K562 (cell line): ENCODE results near the gene NDUFAF2. TPM values are rescaled to one million over a fixed set of nuclear protein-coding genes. Genes with fewer than 3 reads are reported as not detected.

Experiments
- ATAC-seq: fragments of 200-7000 bp; cut with Tn5 transposase; 3 replicates; pipeline ENCODE4 v1.9.1; 2020; ENCODE audit warnings: moderate library complexity
- BruUV-seq: library from RNA; stranded (reverse); fragments of 400-500 nt; replicated peaks from 2 replicates; lab custom pipeline; 2021; lab: Mats Ljungman, UMichigan
- CTCF ChIA-PET: fragments of 300-600 bp; formaldehyde crosslinking; extraction: SDS; loops from one replicate; lab custom pipeline; 2021; ENCODE audit warnings: low intra/inter-chr PET ratio; lab: Yijun Ruan, JAX
- POLR2A ChIA-PET: fragments of 300-600, 350-650 bp; sonication (Branson Sonifier 250); formaldehyde crosslinking; extraction: SDS; loops from one replicate; lab custom pipeline; 2021; ENCODE audit warnings: antibody characterized with exemption, inconsistent platforms; lab: Yijun Ruan, JAX
- DNase-seq, 4 experiments: peaks; one replicate each; pipeline versions ENCODE4 v3.0.0 to v3.0.0-alpha.2; 2011 to 2018; ENCODE audit warnings: low spot score in 3 of 4, mixed read lengths in 3 of 4; ENCODE audit errors: extremely low read depth in 1 of 4
- FAIRE-seq: peaks from 2 replicates; lab custom pipeline; 2011; peaks lifted over from hg19 to GRCh38; lab: Jason Lieb, UNC
- H2AFZ ChIP-seq: 2 replicates; pipeline ENCODE4 v1.6.0; 2011; ENCODE audit warnings: low read depth, low read length, control low read depth, inconsistent platforms
- H3K27ac ChIP-seq: fragments of 200-600 bp; 3 replicates; pipeline ENCODE4 v1.8.0; 2011; ENCODE audit warnings: low read depth, mild to moderate bottlenecking, control low read depth, inconsistent platforms, low read length, moderate library complexity, mixed read lengths; ENCODE audit errors: extremely low read depth
- H3K27me3 ChIP-seq, 2 experiments: fragments of 300-600 bp in 1 of 2; 2 replicates in 1 of 2; 3 replicates in 1 of 2; pipeline versions ENCODE4 v1.6.0 to v1.8.0; 2011; ENCODE audit warnings: inconsistent platforms in 2 of 2, low read length in 2 of 2, mild to moderate bottlenecking in 1 of 2, mixed read lengths in 1 of 2, moderate library complexity in 1 of 2; ENCODE audit not compliant: control insufficient read depth in 2 of 2, insufficient read depth in 2 of 2
- H3K36me3 ChIP-seq: fragments of 300-600 bp; 3 replicates; pipeline ENCODE4 v1.8.0; 2011; ENCODE audit warnings: mild to moderate bottlenecking, low read length, inconsistent platforms; ENCODE audit not compliant: control insufficient read depth, insufficient read depth
- H3K4me1 ChIP-seq, 2 experiments: fragments of 200-600 bp in 1 of 2; replicated peaks in 1 of 2; 2 replicates in 1 of 2; 3 replicates in 1 of 2; pipeline versions ENCODE4 v1.5.1 to v1.8.0; 2011; ENCODE audit warnings: inconsistent platforms in 2 of 2, low read length in 2 of 2, mild to moderate bottlenecking in 1 of 2, mixed read lengths in 1 of 2, moderate library complexity in 1 of 2; ENCODE audit not compliant: control insufficient read depth in 2 of 2, insufficient read depth in 2 of 2
- H3K4me2 ChIP-seq: 2 replicates; pipeline ENCODE4 v1.6.1; 2011; ENCODE audit warnings: low read length, control low read depth, inconsistent platforms, mixed read lengths; ENCODE audit not compliant: insufficient read depth
- H3K4me3 ChIP-seq: fragments of 200-600 bp; sonication (generic), shearing (Covaris generic); 2 replicates; pipeline ENCODE4 v1.5.1; 2016; ENCODE audit warnings: control low read depth, inconsistent platforms
- H3K79me2 ChIP-seq: fragments of 200-600 bp; 3 replicates; pipeline ENCODE4 v1.8.0; 2011; ENCODE audit warnings: low read length, inconsistent platforms; ENCODE audit not compliant: control insufficient read depth, insufficient read depth
- H3K9ac ChIP-seq, 2 experiments: 2 replicates each; pipeline versions ENCODE4 v1.6.0 to v1.6.1; 2011; ENCODE audit warnings: low read depth in 2 of 2, low read length in 2 of 2, control low read depth in 1 of 2, inconsistent platforms in 1 of 2, mild to moderate bottlenecking in 1 of 2, mixed read lengths in 1 of 2; ENCODE audit not compliant: insufficient read depth in 1 of 2
- H3K9me1 ChIP-seq: one replicate; pipeline ENCODE4 v1.6.0; 2011; ENCODE audit warnings: inconsistent platforms, mild to moderate bottlenecking, low read length, moderate library complexity; ENCODE audit not compliant: control insufficient read depth, insufficient read depth
- H3K9me3 ChIP-seq: replicated peaks from 2 replicates; pipeline ENCODE4 v1.5.1; 2011; ENCODE audit warnings: low read depth, low read length, inconsistent platforms; ENCODE audit not compliant: control insufficient read depth, insufficient read depth
- H4K20me1 ChIP-seq: replicated peaks from 2 replicates; pipeline ENCODE4 v1.6.1; 2011; ENCODE audit warnings: low read length, inconsistent platforms, mixed read lengths; ENCODE audit not compliant: control insufficient read depth, insufficient read depth
- DNMT1 ChIP-seq: fragments of 450-650 bp; IDR thresholded peaks from 2 replicates; pipeline ENCODE4 v1.6.1; 2016; ENCODE audit warnings: antibody characterized with exemption, mild to moderate bottlenecking
- HIVEP1 ChIP-seq: fragments of 250-450 bp; sonication (Bioruptor Pico); IDR thresholded peaks from 2 replicates; pipeline ENCODE4 v1.4.0; 2020; ENCODE audit warnings: mild to moderate bottlenecking
- MCM3 ChIP-seq: fragments of 450-650 bp; IDR thresholded peaks from 2 replicates; pipeline ENCODE4 v1.6.1; 2016
- PURB ChIP-seq: sonication (generic); formaldehyde crosslinking; IDR thresholded peaks from 2 replicates; pipeline ENCODE4 v1.9.0; 2021; ENCODE audit warnings: low read depth, mild to moderate bottlenecking, missing genetic modification reagents
- ZNF324 ChIP-seq: fragments of 250-450 bp; sonication (Bioruptor Pico); IDR thresholded peaks from 2 replicates; pipeline ENCODE4 v1.4.0; 2020; ENCODE audit warnings: mild to moderate bottlenecking
- WGBS: fragments of 100-300 bp; shearing (Covaris generic); methylation state at CpG from one replicate; pipeline ENCODE4 v1.1.6; 2016; ENCODE audit warnings: low coverage, mixed read lengths; ENCODE audit not compliant: insufficient coverage; ENCODE audit errors: missing lambda C conversion rate; 5-methylcytosine and 5-hydroxymethylcytosine counted together
- in situ Hi-C: fragments of 300-500 bp; cut with MboI; formaldehyde crosslinking; loops from 4 replicates; pipeline ENCODE4 v1.15.0; 2018; ENCODE audit warnings: inconsistent platforms, mixed read lengths
- intact Hi-C: fragments of 100-400 bp; cut with micrococcal nuclease; formaldehyde crosslinking; loops from 2 replicates; pipeline ENCODE4 v1.14.2; 2022
- polyA plus RNA-seq, 8 experiments: library from polyadenylated mRNA; depleted of rRNA in 4 of 8; stranded (reverse) in 5 of 8; unstranded in 3 of 8; fragments of >200 nt; fragmentation: Nextera tagmentation in 2 of 8; fragmentation: Illumina TruSeq in 1 of 8; extraction: Ambion mirVana in 2 of 8; extraction: Trizol in 1 of 8; gene quantifications; 2 replicates each; pipeline versions ENCODE4 v1.2.1 to v1.2.3, GENCODE V29; 2011 to 2014; ENCODE audit warnings: inconsistent platforms in 1 of 8, missing spikeins in 1 of 8
- total RNA-seq, 7 experiments: library from RNA; depleted of rRNA in 6 of 7; stranded (reverse); fragments of >200 nt in 6 of 7; fragmentation: Illumina TruSeq in 2 of 7; extraction: Trizol in 2 of 7; gene quantifications; 2 replicates each; pipeline versions ENCODE4 v1.2.1 to v1.2.3, GENCODE V29; 2011 to 2021; ENCODE audit warnings: low replicate concordance in 1 of 7
- TF ChIP-seq, protein P1 (sequence below): fragments of 250-450 bp; sonication (Bioruptor Pico); IDR thresholded peaks from 2 replicates; pipeline ENCODE4 v1.9.0; 2021; ENCODE audit warnings: mild to moderate bottlenecking, inconsistent platforms

Gene NDUFAF2
- total and polyA plus RNA-seq, 9 of the 15 experiments (the other 6 are each of a cell fraction or from before 2014, with no cell fraction given): 56.0 to 155 (median 95.9) TPM

DNA sequence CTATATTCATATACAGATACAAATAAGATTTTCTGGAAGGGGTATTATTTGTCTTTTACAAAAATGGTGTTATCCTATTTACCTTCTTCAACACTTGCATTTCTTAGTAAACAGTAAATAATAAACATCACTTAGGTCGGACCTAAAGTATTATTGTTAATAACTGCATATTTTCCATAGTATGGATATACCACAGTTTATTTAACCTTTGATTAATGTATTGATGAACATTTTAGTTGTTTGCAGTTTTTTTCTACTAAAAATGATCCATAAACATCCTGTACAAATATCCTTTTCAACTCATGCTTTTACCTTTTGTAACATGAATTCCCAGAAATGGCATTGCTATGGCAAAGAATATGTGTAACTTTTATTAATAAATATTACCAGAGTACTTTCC lies 83.4 kb downstream of the NDUFAF2 start:
- Histone ChIP-seq H4K20me1 (no peaks in the 10 kb centered on the region), H3K27me3 (no peaks in the 10 kb centered on the region), H3K9me3 (no peaks in the 10 kb centered on the region), H3K27ac (no peak overlapping the region), H3K9me1 (no peaks in the 10 kb centered on the region), H3K9ac (no peak overlapping the region), H3K79me2 (peaks cover 2% of the 10 kb centered on the region; the same call in 1 of the 3 replicates), H3K36me3 (no peaks in the 10 kb centered on the region), H3K4me1 (no peaks in the 10 kb centered on the region), H3K4me3 (no peak overlapping the region), H2AFZ (no peak overlapping the region), H3K4me2 (no peak overlapping the region)
- WGBS: 57% methylated on average over 1 of the region's 1 CpG
- CTCF ChIA-PET: no interaction called here
- DNase-seq: no peak
- intact Hi-C loops: no loop called here
- no peak for TF ChIP-seq ZNF324
- TF ChIP-seq HIVEP1: no peak
- no peak for TF ChIP-seq PURB (CRISPR knock-in tag)
- TF ChIP-seq, protein P1, sequence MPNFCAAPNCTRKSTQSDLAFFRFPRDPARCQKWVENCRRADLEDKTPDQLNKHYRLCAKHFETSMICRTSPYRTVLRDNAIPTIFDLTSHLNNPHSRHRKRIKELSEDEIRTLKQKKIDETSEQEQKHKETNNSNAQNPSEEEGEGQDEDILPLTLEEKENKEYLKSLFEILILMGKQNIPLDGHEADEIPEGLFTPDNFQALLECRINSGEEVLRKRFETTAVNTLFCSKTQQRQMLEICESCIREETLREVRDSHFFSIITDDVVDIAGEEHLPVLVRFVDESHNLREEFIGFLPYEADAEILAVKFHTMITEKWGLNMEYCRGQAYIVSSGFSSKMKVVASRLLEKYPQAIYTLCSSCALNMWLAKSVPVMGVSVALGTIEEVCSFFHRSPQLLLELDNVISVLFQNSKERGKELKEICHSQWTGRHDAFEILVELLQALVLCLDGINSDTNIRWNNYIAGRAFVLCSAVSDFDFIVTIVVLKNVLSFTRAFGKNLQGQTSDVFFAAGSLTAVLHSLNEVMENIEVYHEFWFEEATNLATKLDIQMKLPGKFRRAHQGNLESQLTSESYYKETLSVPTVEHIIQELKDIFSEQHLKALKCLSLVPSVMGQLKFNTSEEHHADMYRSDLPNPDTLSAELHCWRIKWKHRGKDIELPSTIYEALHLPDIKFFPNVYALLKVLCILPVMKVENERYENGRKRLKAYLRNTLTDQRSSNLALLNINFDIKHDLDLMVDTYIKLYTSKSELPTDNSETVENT: no peak
- no peak for TF ChIP-seq MCM3
- no peak for TF ChIP-seq DNMT1
- in situ Hi-C loops: no loop called here
- FAIRE-seq: no peak
- POLR2A ChIA-PET: no interaction called here
- BruUV-seq: no TSS peak
- no peak for ATAC-seq
